ENCODE results near the gene CDH9.
"Not testable (repeated sequence)": the region's sequence is repeated elsewhere in the genome, so short reads cannot be mapped to it uniquely, and the experiment has no call there.

Gene CDH9

GRCh38 chr5:26856238-26856637 is 182.1 kb downstream of the CDH9 start:
- Histone ChIP-seq H3K23ac (ENCODE audit: low read length in 2 of 2) (no peak overlapping the region), H2BK5ac (ENCODE audit: low read depth, low read length, poor library complexity, severe bottlenecking) (no peak overlapping the region), H3K4me3 (ENCODE audit: insufficient read depth in 1 of 2, low read depth in 1 of 2, low read length in 2 of 2) (no peak overlapping the region), H3K27me3 (ENCODE audit: control insufficient read depth in 1 of 2, insufficient read depth in 1 of 2, low read length in 2 of 2) (no peaks in the 10 kb centered on the region), H3K18ac (ENCODE audit: low read depth in 1 of 2, low read length in 2 of 2) (no peak overlapping the region), H2BK120ac (ENCODE audit: low read depth, low read length) (no peak overlapping the region), H3K36me3 (ENCODE audit: control insufficient read depth in 1 of 2, insufficient read depth in 2 of 2, low read depth in 1 of 2, low read length in 2 of 2) (no peaks in the 10 kb centered on the region), H3K4me2 (ENCODE audit: low read length, poor library complexity, severe bottlenecking) (no peak overlapping the region), H2AFZ (ENCODE audit: low read depth, low read length) (no peak overlapping the region), H3K4ac (ENCODE audit: low read depth in 1 of 2, low read length in 2 of 2) (no peak overlapping the region), H4K91ac (ENCODE audit: low read length) (no peak overlapping the region), H2AK5ac (ENCODE audit: low read length, severe bottlenecking) (no peak overlapping the region), H3K4me1 (ENCODE audit: control insufficient read depth, insufficient read depth, low read depth, low read length) (no peaks in the 10 kb centered on the region), H2BK15ac (ENCODE audit: low read depth, poor library complexity, severe bottlenecking) (no peak overlapping the region), H4K8ac (ENCODE audit: low read length) (no peak overlapping the region), H3K79me1 (replicated peaks; ENCODE audit: low read length, poor library complexity, severe bottlenecking) (no peaks in the 10 kb centered on the region), H2BK12ac (ENCODE audit: low read length in 2 of 2) (no peak overlapping the region), H3K27ac (ENCODE audit: low read length, poor library complexity, severe bottlenecking) (no peak overlapping the region), H3K14ac (ENCODE audit: low read length in 2 of 2) (no peak overlapping the region), H3K9ac (ENCODE audit: low read length) (no peak overlapping the region), H3K9me3 (ENCODE audit: control insufficient read depth, low read length) (peaks cover 36% of the 10 kb centered on the region)
- no peak for DNase-seq

GRCh38 chr5:26852450-26852849 is 185.9 kb downstream of the CDH9 start:
- H3K18ac ChIP-seq (ENCODE audit: low read depth in 1 of 2, low read length in 2 of 2); H3K36me3 ChIP-seq (ENCODE audit: control insufficient read depth in 1 of 2, insufficient read depth in 2 of 2, low read depth in 1 of 2, low read length in 2 of 2); H3K4me3 ChIP-seq (ENCODE audit: insufficient read depth in 1 of 2, low read depth in 1 of 2, low read length in 2 of 2); H3K4ac ChIP-seq (ENCODE audit: low read depth in 1 of 2, low read length in 2 of 2); H2BK15ac ChIP-seq (ENCODE audit: low read depth, poor library complexity, severe bottlenecking); H3K14ac ChIP-seq (ENCODE audit: low read length in 2 of 2); H3K4me1 ChIP-seq (ENCODE audit: control insufficient read depth, insufficient read depth, low read depth, low read length); H3K27me3 ChIP-seq (ENCODE audit: control insufficient read depth in 1 of 2, insufficient read depth in 1 of 2, low read length in 2 of 2); H3K23ac ChIP-seq (ENCODE audit: low read length in 2 of 2); H2AK5ac ChIP-seq (ENCODE audit: low read length, severe bottlenecking); H2BK12ac ChIP-seq (ENCODE audit: low read length in 2 of 2); H4K91ac ChIP-seq (ENCODE audit: low read length); H2BK120ac ChIP-seq (ENCODE audit: low read depth, low read length); H4K8ac ChIP-seq (ENCODE audit: low read length); H3K27ac ChIP-seq (ENCODE audit: low read length, poor library complexity, severe bottlenecking); H2BK5ac ChIP-seq (ENCODE audit: low read depth, low read length, poor library complexity, severe bottlenecking); H3K79me1 ChIP-seq (replicated peaks; ENCODE audit: low read length, poor library complexity, severe bottlenecking); DNase-seq; H3K4me2 ChIP-seq (ENCODE audit: low read length, poor library complexity, severe bottlenecking); H3K9ac ChIP-seq (ENCODE audit: low read length); H2AFZ ChIP-seq (ENCODE audit: low read depth, low read length): not testable (repeated sequence)
- WGBS = 91% methylated on average over 8 of the region's 8 CpGs
- peaks cover 33% of the 10 kb centered on the region for H3K9me3 ChIP-seq (ENCODE audit: control insufficient read depth, low read length)

- no peak overlapping the region for H4K8ac ChIP-seq (ENCODE audit: low read length)
- no peaks in the 10 kb centered on the region for H3K79me1 ChIP-seq (replicated peaks; ENCODE audit: low read length, poor library complexity, severe bottlenecking)
- no peak overlapping the region for H3K23ac ChIP-seq (ENCODE audit: low read length in 2 of 2)
- no peak overlapping the region for H3K14ac ChIP-seq (ENCODE audit: low read length in 2 of 2)
- no peak overlapping the region for H2BK15ac ChIP-seq (ENCODE audit: low read depth, poor library complexity, severe bottlenecking)
- peak overlapping the region; percentile 15 for H4K91ac ChIP-seq (ENCODE audit: low read length)
- H2AFZ ChIP-seq (ENCODE audit: low read depth, low read length) = no peak overlapping the region
- H2AK5ac ChIP-seq (ENCODE audit: low read length, severe bottlenecking) = no peak overlapping the region
- no peak overlapping the region for H2BK120ac ChIP-seq (ENCODE audit: low read depth, low read length)
- H3K18ac ChIP-seq (ENCODE audit: low read depth in 1 of 2, low read length in 2 of 2) = no peak overlapping the region
- H3K9me3 ChIP-seq (ENCODE audit: control insufficient read depth, low read length) = peaks cover 5% of the 10 kb centered on the region
- no peak overlapping the region for H3K9ac ChIP-seq (ENCODE audit: low read length)
- WGBS = 90% methylated on average over 14 of the region's 14 CpGs
- no peak overlapping the region for H3K27ac ChIP-seq (ENCODE audit: low read length, poor library complexity, severe bottlenecking)
- no peak overlapping the region for H3K4me3 ChIP-seq (ENCODE audit: insufficient read depth in 1 of 2, low read depth in 1 of 2, low read length in 2 of 2)
- no peak overlapping the region for H3K4ac ChIP-seq (ENCODE audit: low read depth in 1 of 2, low read length in 2 of 2)
- no peak for DNase-seq
- no peak overlapping the region for H3K4me2 ChIP-seq (ENCODE audit: low read length, poor library complexity, severe bottlenecking)
- H2BK12ac ChIP-seq (ENCODE audit: low read length in 2 of 2) = no peak overlapping the region
- no peaks in the 10 kb centered on the region for H3K36me3 ChIP-seq (ENCODE audit: control insufficient read depth in 1 of 2, insufficient read depth in 2 of 2, low read depth in 1 of 2, low read length in 2 of 2)
- no peak overlapping the region for H2BK5ac ChIP-seq (ENCODE audit: low read depth, low read length, poor library complexity, severe bottlenecking)
- no peaks in the 10 kb centered on the region for H3K4me1 ChIP-seq (ENCODE audit: control insufficient read depth, insufficient read depth, low read depth, low read length)
- H3K27me3 ChIP-seq (ENCODE audit: control insufficient read depth in 1 of 2, insufficient read depth in 1 of 2, low read length in 2 of 2) = no peaks in the 10 kb centered on the region
Observed at GRCh38 chr5:26847041-26847736, 191.2 kb downstream of the CDH9 start.

GRCh38 chr5:26843677-26844076 is 194.7 kb downstream of the CDH9 start:
- DNase-seq = no peak
- Histone ChIP-seq H3K18ac (ENCODE audit: low read depth in 1 of 2, low read length in 2 of 2) (no peak overlapping the region), H3K27ac (ENCODE audit: low read length, poor library complexity, severe bottlenecking) (no peak overlapping the region), H2BK12ac (ENCODE audit: low read length in 2 of 2) (no peak overlapping the region), H3K4me3 (ENCODE audit: insufficient read depth in 1 of 2, low read depth in 1 of 2, low read length in 2 of 2) (no peak overlapping the region), H2AK5ac (ENCODE audit: low read length, severe bottlenecking) (no peak overlapping the region), H3K4me2 (ENCODE audit: low read length, poor library complexity, severe bottlenecking) (no peak overlapping the region), H2AFZ (ENCODE audit: low read depth, low read length) (no peak overlapping the region), H2BK15ac (ENCODE audit: low read depth, poor library complexity, severe bottlenecking) (no peak overlapping the region), H3K14ac (ENCODE audit: low read length in 2 of 2) (no peak overlapping the region), H3K4ac (ENCODE audit: low read depth in 1 of 2, low read length in 2 of 2) (no peak overlapping the region), H3K4me1 (ENCODE audit: control insufficient read depth, insufficient read depth, low read depth, low read length) (no peaks in the 10 kb centered on the region), H3K36me3 (ENCODE audit: control insufficient read depth in 1 of 2, insufficient read depth in 2 of 2, low read depth in 1 of 2, low read length in 2 of 2) (no peaks in the 10 kb centered on the region), H4K91ac (ENCODE audit: low read length) (no peak overlapping the region), H3K27me3 (ENCODE audit: control insufficient read depth in 1 of 2, insufficient read depth in 1 of 2, low read length in 2 of 2) (no peaks in the 10 kb centered on the region), H3K79me1 (replicated peaks; ENCODE audit: low read length, poor library complexity, severe bottlenecking) (no peaks in the 10 kb centered on the region), H4K8ac (ENCODE audit: low read length) (no peak overlapping the region), H3K23ac (ENCODE audit: low read length in 2 of 2) (no peak overlapping the region), H2BK5ac (ENCODE audit: low read depth, low read length, poor library complexity, severe bottlenecking) (no peak overlapping the region), H3K9ac (ENCODE audit: low read length) (no peak overlapping the region), H3K9me3 (ENCODE audit: control insufficient read depth, low read length) (no peaks in the 10 kb centered on the region), H2BK120ac (ENCODE audit: low read depth, low read length) (no peak overlapping the region)
- 100% methylated on average over 1 of the region's 2 CpGs for WGBS

Data from mesenchymal stem cell (in vitro differentiated cells and primary cell).